IMR-90 (cell line): ENCODE measurements around the gene ALKBH5. TPM values are rescaled to one million over a fixed set of nuclear protein-coding genes. Genes with fewer than 3 reads are reported as not detected.
A peak's percentile ranks its signal among the peaks of the same experiment; 100 is the strongest.

Experiments used
- ATAC-seq: fragments of 200-7000 bp; cut with Tn5 transposase; 2 replicates; pipeline ENCODE4 v1.9.1; 2020; ENCODE audit warnings: low read depth, mild to moderate bottlenecking, moderate library complexity
- BruUV-seq: library from RNA; stranded (reverse); fragments of 400-500 nt; replicated peaks from 2 replicates; lab custom pipeline; 2021; lab: Mats Ljungman, UMichigan
- CTCF ChIA-PET: fragments of 300-600 bp; formaldehyde crosslinking; extraction: SDS; loops from one replicate; lab custom pipeline; 2021; ENCODE audit warnings: antibody characterized with exemption; lab: Yijun Ruan, JAX
- POLR2A ChIA-PET: fragments of 300-600 bp; sonication (Branson Sonifier 250); formaldehyde crosslinking; loops from one replicate; lab custom pipeline; 2022; ENCODE audit warnings: antibody characterized with exemption; ENCODE audit not compliant: unreplicated experiment; lab: Charles Lee
- DNase-seq: peaks from one replicate; pipeline ENCODE4 v3.0.0; 2013
- H2AFZ ChIP-seq: replicated peaks from 2 replicates; pipeline ENCODE3; 2013; ENCODE audit warnings: low read length, mild to moderate bottlenecking; ENCODE audit not compliant: poor library complexity
- H2AK5ac ChIP-seq: 2 replicates; pipeline ENCODE4 v1.6.1; 2013; ENCODE audit warnings: low read depth, low read length, inconsistent platforms
- H2AK9ac ChIP-seq: replicated peaks from 2 replicates; pipeline ENCODE3; 2013; ENCODE audit warnings: mild to moderate bottlenecking, low read depth, low read length, moderate library complexity; ENCODE audit not compliant: poor library complexity
- H2BK120ac ChIP-seq: 2 replicates; pipeline ENCODE4 v1.6.1; 2013; ENCODE audit warnings: low read depth, low read length, inconsistent platforms
- H2BK15ac ChIP-seq: 3 replicates; pipeline ENCODE4 v1.6.1; 2013; ENCODE audit warnings: low read depth, low read length, inconsistent platforms
- H2BK20ac ChIP-seq: 2 replicates; pipeline ENCODE4 v1.6.1; 2013; ENCODE audit warnings: low read depth, mild to moderate bottlenecking, inconsistent platforms, low read length, moderate library complexity
- H2BK5ac ChIP-seq: 2 replicates; pipeline ENCODE4 v1.6.1; 2013; ENCODE audit warnings: mild to moderate bottlenecking, low read depth, low read length, inconsistent platforms; ENCODE audit not compliant: poor library complexity, severe bottlenecking
- H3K14ac ChIP-seq: replicated peaks from 2 replicates; pipeline ENCODE4 v1.6.1; 2013; ENCODE audit warnings: low read depth, low read length, inconsistent platforms
- H3K18ac ChIP-seq: 2 replicates; pipeline ENCODE4 v1.6.1; 2013; ENCODE audit warnings: low read depth, low read length, control low read depth
- H3K23ac ChIP-seq: 2 replicates; pipeline ENCODE4 v1.6.1; 2013; ENCODE audit warnings: low read depth, low read length, inconsistent platforms
- H3K27ac ChIP-seq: 2 replicates; pipeline ENCODE4 v1.5.1; 2013; ENCODE audit warnings: mild to moderate bottlenecking, control low read depth, low read length; ENCODE audit not compliant: insufficient read depth
- H3K27me3 ChIP-seq: 2 replicates; pipeline ENCODE4 v1.6.1; 2013; ENCODE audit warnings: low read length; ENCODE audit not compliant: control insufficient read depth, insufficient read depth
- H3K36me3 ChIP-seq: 2 replicates; pipeline ENCODE4 v1.6.1; 2013; ENCODE audit warnings: low read length, mixed read lengths; ENCODE audit not compliant: control insufficient read depth, insufficient read depth
- H3K4ac ChIP-seq: 2 replicates; pipeline ENCODE4 v1.6.1; 2013; ENCODE audit warnings: low read depth, low read length, inconsistent platforms
- H3K4me1 ChIP-seq: 2 replicates; pipeline ENCODE4 v1.6.1; 2013; ENCODE audit warnings: low read length, mixed read lengths; ENCODE audit not compliant: control insufficient read depth, insufficient read depth
- H3K4me2 ChIP-seq: 2 replicates; pipeline ENCODE4 v1.6.1; 2013; ENCODE audit warnings: low read depth, mild to moderate bottlenecking, control low read depth, low read length, moderate library complexity
- H3K4me3 ChIP-seq: 2 replicates; pipeline ENCODE4 v1.5.1; 2013; ENCODE audit warnings: low read depth, mild to moderate bottlenecking, control low read depth, low read length, moderate library complexity; ENCODE audit not compliant: insufficient read depth
- H3K56ac ChIP-seq: 2 replicates; pipeline ENCODE4 v1.6.1; 2013; ENCODE audit warnings: low read length, inconsistent platforms; ENCODE audit not compliant: insufficient read depth; ENCODE audit errors: extremely low read depth
- H3K79me1 ChIP-seq, 2 experiments: 2 replicates each; pipeline ENCODE4 v1.6.1; 2013; ENCODE audit warnings: low read length in 2 of 2, inconsistent platforms in 1 of 2, low read depth in 1 of 2
- H3K9ac ChIP-seq: 2 replicates; pipeline ENCODE4 v1.6.1; 2013; ENCODE audit warnings: low read depth, low read length, control low read depth
- H3K9me1 ChIP-seq: 2 replicates; pipeline ENCODE4 v1.6.1; 2013; ENCODE audit warnings: low read length, inconsistent platforms; ENCODE audit not compliant: insufficient read depth
- H3K9me3 ChIP-seq: 2 replicates; pipeline ENCODE4 v1.6.1; 2013; ENCODE audit warnings: low read length; ENCODE audit not compliant: control insufficient read depth, insufficient read depth
- H4K20me1 ChIP-seq: 2 replicates; pipeline ENCODE4 v1.6.1; 2013; ENCODE audit warnings: low read length, inconsistent platforms; ENCODE audit not compliant: insufficient read depth
- H4K5ac ChIP-seq: 2 replicates; pipeline ENCODE4 v1.6.1; 2013; ENCODE audit warnings: mild to moderate bottlenecking, low read depth, low read length, control low read depth
- H4K8ac ChIP-seq, 2 experiments: 2 replicates each; pipeline ENCODE4 v1.6.1; 2013; ENCODE audit warnings: low read depth in 2 of 2, low read length in 2 of 2, control low read depth in 1 of 2, inconsistent platforms in 1 of 2
- H4K91ac ChIP-seq: 2 replicates; pipeline ENCODE4 v1.6.1; 2013; ENCODE audit warnings: low read depth, low read length, inconsistent platforms; ENCODE audit not compliant: insufficient read depth
- BHLHE40 ChIP-seq: fragments of 150-350 bp; IDR thresholded peaks from 2 replicates; pipeline ENCODE4 v1.6.1; 2016; ENCODE audit warnings: mild to moderate bottlenecking, low read depth, low read length
- CEBPB ChIP-seq: IDR thresholded peaks from 2 replicates; pipeline ENCODE4 v1.6.1; 2012; ENCODE audit warnings: low read depth, low read length, improper control_type of control experiment
- CHD1 ChIP-seq: IDR thresholded peaks from 2 replicates; pipeline ENCODE4 v1.6.1; 2012; ENCODE audit warnings: low read depth, low read length, improper control_type of control experiment
- FOS ChIP-seq: fragments of 150-350 bp; IDR thresholded peaks from 2 replicates; pipeline ENCODE4 v1.6.1; 2016; ENCODE audit warnings: low read depth, low read length
- MAFK ChIP-seq: IDR thresholded peaks from 2 replicates; pipeline ENCODE4 v1.6.1; 2012; ENCODE audit warnings: low read depth, low read length, improper control_type of control experiment
- MAZ ChIP-seq: IDR thresholded peaks from 2 replicates; pipeline ENCODE4 v1.6.1; 2012; ENCODE audit warnings: low read depth, mild to moderate bottlenecking, low read length, improper control_type of control experiment, moderate library complexity, borderline replicate concordance
- MXI1 ChIP-seq: IDR thresholded peaks from 2 replicates; pipeline ENCODE4 v1.6.1; 2012; ENCODE audit warnings: low read depth, mild to moderate bottlenecking, low read length, moderate library complexity, borderline replicate concordance
- NFE2L2 ChIP-seq: fragments of 150-350 bp; IDR thresholded peaks from 2 replicates; pipeline ENCODE4 v1.6.1; 2016; ENCODE audit warnings: low read depth, mild to moderate bottlenecking, low read length
- POLR2A ChIP-seq: IDR thresholded peaks from 2 replicates; pipeline ENCODE4 v1.6.1; 2012; ENCODE audit warnings: mild to moderate bottlenecking, low read depth, low read length
- RFX5 ChIP-seq: IDR thresholded peaks from 2 replicates; pipeline ENCODE4 v1.8.0; 2012; ENCODE audit warnings: low read depth, mild to moderate bottlenecking, low read length, moderate library complexity
- SMC3 ChIP-seq: fragments of 150-350 bp; IDR thresholded peaks from 2 replicates; pipeline ENCODE4 v1.6.1; 2016; ENCODE audit warnings: low read depth, mild to moderate bottlenecking, antibody characterized with exemption, low read length, moderate library complexity
- WGBS, 2 experiments: methylation state at CpG; one replicate each; pipeline versions ENCODE4 v1.1.5 to v1.1.7; 2013; ENCODE audit warnings: missing lambda C conversion rate in 2 of 2; ENCODE audit not compliant: insufficient read length in 1 of 2; ENCODE audit errors: extremely low coverage in 2 of 2; 5-methylcytosine and 5-hydroxymethylcytosine counted together
- dilution Hi-C: fragments of 300-500 bp; cut with HindIII; formaldehyde crosslinking; loops from one replicate; pipeline ENCODE4 v1.14.3; 2018; ENCODE audit warnings: low sequenced_read_pairs; ENCODE audit not compliant: unreplicated experiment
- in situ Hi-C: fragments of 300-500 bp; cut with MboI; formaldehyde crosslinking; loops from 3 replicates; pipeline ENCODE4 v1.14.3; 2019; ENCODE audit warnings: low sequenced_read_pairs, inconsistent platforms, mixed read lengths
- intact Hi-C: fragments of 100-400 bp; cut with micrococcal nuclease; formaldehyde crosslinking; loops from 2 replicates; pipeline ENCODE4 v1.10.0; 2022
- polyA plus RNA-seq, 3 experiments: library from polyadenylated mRNA; depleted of rRNA; stranded (reverse); fragments of >200 nt; gene quantifications; 2 replicates each; pipeline ENCODE4 v1.2.3, GENCODE V29; 2012; ENCODE audit warnings: low replicate concordance in 1 of 3
- total RNA-seq: library from RNA; depleted of rRNA; stranded (reverse); fragments of >200 nt; gene quantifications from 2 replicates; pipeline ENCODE4 v1.2.3, GENCODE V29; 2012
- TF ChIP-seq, protein P1 (sequence below): fragments of 150-350 bp; IDR thresholded peaks from 2 replicates; pipeline ENCODE4 v1.6.1; 2017; ENCODE audit warnings: mild to moderate bottlenecking, antibody characterized with exemption, low read length, low read depth
- TF ChIP-seq, protein P2 (sequence below): conservative IDR thresholded peaks from 2 replicates; pipeline ENCODE4 v1.5.1; 2012; ENCODE audit warnings: mild to moderate bottlenecking, low read depth, low read length, improper control_type of control experiment
- TF ChIP-seq, protein P3 (sequence below): fragments of 150-350 bp; IDR thresholded peaks from 2 replicates; pipeline ENCODE4 v1.6.1; 2016; ENCODE audit warnings: low read depth, mild to moderate bottlenecking, low read length, moderate library complexity, borderline replicate concordance

ALKBH5 gene
- total and polyA plus RNA-seq, 2 of the 4 experiments (the other 2 are of a cell fraction), result 57.6 to 79.6 TPM

DNA sequence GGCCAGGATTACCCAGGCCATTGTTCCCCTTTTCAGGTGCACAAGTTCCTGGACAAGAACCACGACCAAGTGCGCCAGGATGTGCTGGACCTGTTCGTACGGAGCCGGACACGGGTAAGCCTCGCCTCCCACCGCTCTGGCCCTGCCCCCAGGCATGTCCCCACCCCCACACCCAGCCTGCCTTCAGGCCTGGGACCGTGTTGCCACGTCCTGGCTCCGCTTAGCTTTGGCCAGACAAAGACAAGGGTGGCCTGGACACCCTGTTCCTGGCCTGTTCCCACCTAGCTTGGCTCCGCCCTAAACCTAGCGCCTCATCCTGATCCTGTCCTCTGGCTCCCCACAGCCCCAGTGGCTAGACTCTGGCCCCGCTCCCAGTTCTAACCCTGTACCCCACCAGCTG, 44.1 kb upstream of the ALKBH5 start:
- no peaks in the 10 kb centered on the region for H3K9me1 ChIP-seq
- no peak for ATAC-seq
- dilution Hi-C loops, result no loop called here

More for the DNA sequence above, 44.1 kb upstream of the ALKBH5 start:
- Histone ChIP-seq H3K36me3 (no peaks in the 10 kb centered on the region), H4K91ac (no peak overlapping the region), H3K9me3 (no peaks in the 10 kb centered on the region), H3K79me1 (no peaks in the 10 kb centered on the region), H4K20me1 (peaks cover 2% of the 10 kb centered on the region; the same call in 1 of the 2 replicates), H3K23ac (no peak overlapping the region), H2BK120ac (no peak overlapping the region), H3K27ac (no peak overlapping the region), H3K18ac (no peak overlapping the region), H4K8ac (no peak overlapping the region), H3K4me3 (no peak overlapping the region), H2AK5ac (no peak overlapping the region), H3K56ac (no peak overlapping the region), H3K4ac (no peak overlapping the region), H3K14ac (no peak overlapping the region), H3K27me3 (peaks cover 3% of the 10 kb centered on the region; the same call in 1 of the 2 replicates), H3K4me1 (no peaks in the 10 kb centered on the region), H2AFZ (peak overlapping the region; percentile 12), H3K9ac (no peak overlapping the region), H2BK15ac (no peak overlapping the region), H2AK9ac (no peak overlapping the region), H2BK5ac (no peak overlapping the region), H2BK20ac (no peak overlapping the region), H3K4me2 (no peak overlapping the region), H4K5ac (no peak overlapping the region)
- intact Hi-C loops (no loop called here), in situ Hi-C loops (no loop called here)
- WGBS, 2 experiments, result 94% methylated on average over 5 of the region's 14 CpGs; no CpG with 5 or more reads in 1 of the 2 experiments
- no peak for DNase-seq
- ChIA-PET CTCF (no interaction called here), POLR2A (no interaction called here)
- TF ChIP-seq, protein P1, sequence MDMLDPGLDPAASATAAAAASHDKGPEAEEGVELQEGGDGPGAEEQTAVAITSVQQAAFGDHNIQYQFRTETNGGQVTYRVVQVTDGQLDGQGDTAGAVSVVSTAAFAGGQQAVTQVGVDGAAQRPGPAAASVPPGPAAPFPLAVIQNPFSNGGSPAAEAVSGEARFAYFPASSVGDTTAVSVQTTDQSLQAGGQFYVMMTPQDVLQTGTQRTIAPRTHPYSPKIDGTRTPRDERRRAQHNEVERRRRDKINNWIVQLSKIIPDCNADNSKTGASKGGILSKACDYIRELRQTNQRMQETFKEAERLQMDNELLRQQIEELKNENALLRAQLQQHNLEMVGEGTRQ, result no peak
- TF ChIP-seq CEBPB, result no peak
- TF ChIP-seq CHD1, result no peak
- TF ChIP-seq RFX5, result no peak
- no peak for TF ChIP-seq MXI1
- no peak for TF ChIP-seq MAFK
- TF ChIP-seq NFE2L2, result no peak
- no peak for TF ChIP-seq SMC3
- TF ChIP-seq, protein P2, sequence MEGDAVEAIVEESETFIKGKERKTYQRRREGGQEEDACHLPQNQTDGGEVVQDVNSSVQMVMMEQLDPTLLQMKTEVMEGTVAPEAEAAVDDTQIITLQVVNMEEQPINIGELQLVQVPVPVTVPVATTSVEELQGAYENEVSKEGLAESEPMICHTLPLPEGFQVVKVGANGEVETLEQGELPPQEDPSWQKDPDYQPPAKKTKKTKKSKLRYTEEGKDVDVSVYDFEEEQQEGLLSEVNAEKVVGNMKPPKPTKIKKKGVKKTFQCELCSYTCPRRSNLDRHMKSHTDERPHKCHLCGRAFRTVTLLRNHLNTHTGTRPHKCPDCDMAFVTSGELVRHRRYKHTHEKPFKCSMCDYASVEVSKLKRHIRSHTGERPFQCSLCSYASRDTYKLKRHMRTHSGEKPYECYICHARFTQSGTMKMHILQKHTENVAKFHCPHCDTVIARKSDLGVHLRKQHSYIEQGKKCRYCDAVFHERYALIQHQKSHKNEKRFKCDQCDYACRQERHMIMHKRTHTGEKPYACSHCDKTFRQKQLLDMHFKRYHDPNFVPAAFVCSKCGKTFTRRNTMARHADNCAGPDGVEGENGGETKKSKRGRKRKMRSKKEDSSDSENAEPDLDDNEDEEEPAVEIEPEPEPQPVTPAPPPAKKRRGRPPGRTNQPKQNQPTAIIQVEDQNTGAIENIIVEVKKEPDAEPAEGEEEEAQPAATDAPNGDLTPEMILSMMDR, result no peak
- no peak for TF ChIP-seq POLR2A
- no peak for TF ChIP-seq BHLHE40
- TF ChIP-seq, protein P3, sequence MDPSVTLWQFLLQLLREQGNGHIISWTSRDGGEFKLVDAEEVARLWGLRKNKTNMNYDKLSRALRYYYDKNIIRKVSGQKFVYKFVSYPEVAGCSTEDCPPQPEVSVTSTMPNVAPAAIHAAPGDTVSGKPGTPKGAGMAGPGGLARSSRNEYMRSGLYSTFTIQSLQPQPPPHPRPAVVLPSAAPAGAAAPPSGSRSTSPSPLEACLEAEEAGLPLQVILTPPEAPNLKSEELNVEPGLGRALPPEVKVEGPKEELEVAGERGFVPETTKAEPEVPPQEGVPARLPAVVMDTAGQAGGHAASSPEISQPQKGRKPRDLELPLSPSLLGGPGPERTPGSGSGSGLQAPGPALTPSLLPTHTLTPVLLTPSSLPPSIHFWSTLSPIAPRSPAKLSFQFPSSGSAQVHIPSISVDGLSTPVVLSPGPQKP, result no peak
- no peak for TF ChIP-seq MAZ
- TF ChIP-seq FOS, result no peak
- no TSS peak for BruUV-seq
